ENCODE results near the gene TGFBI. TPM values are rescaled to one million over a fixed set of nuclear protein-coding genes. Genes with fewer than 3 reads are reported as not detected.

TGFBI gene
- 718 TPM for polyA plus RNA-seq (2013, experiment 1 of 2)
- polyA plus RNA-seq (2013, experiment 2 of 2): 804 TPM

- peaks cover 37% of the 10 kb centered on the region for H3K36me3 ChIP-seq (ENCODE audit: control insufficient read depth, insufficient read depth, low read length)
- H3K27ac ChIP-seq (ENCODE audit: low read depth, low read length, severe bottlenecking): no peak within 1 kb of the TSS
- H3K4me1 ChIP-seq (ENCODE audit: control insufficient read depth, insufficient read depth, low read length, poor library complexity, severe bottlenecking): peaks cover 50% of the 10 kb centered on the region
- no peaks in the 10 kb centered on the region for H3K9me3 ChIP-seq (ENCODE audit: control insufficient read depth, low read length)
- 7 to 8% methylated on average over 50 to 60 of the region's 68 CpGs for WGBS, 2 experiments (ENCODE audit: insufficient coverage in 2 of 2)
- peak within 1 kb of the TSS; percentile 51 for H3K4me3 ChIP-seq (ENCODE audit: extremely low read depth, insufficient read depth, low read length, poor library complexity, severe bottlenecking)
Observed at GRCh38 chr5:136028782-136029742, at the start of gene TGFBI. Gene TGFBI, plus strand, starts transcription at chr5:136028988. Its CDS starts 68 bp downstream, at chr5:136029056.

- no peaks in the 10 kb centered on the region for H3K9me3 ChIP-seq (ENCODE audit: control insufficient read depth, low read length)
- peaks cover 13% of the 10 kb centered on the region for H3K4me1 ChIP-seq (ENCODE audit: control insufficient read depth, insufficient read depth, low read length, poor library complexity, severe bottlenecking)
- WGBS, 2 experiments (ENCODE audit: insufficient coverage in 2 of 2): no CpG with 5 or more reads among the region's 2 CpGs
- H3K36me3 ChIP-seq (ENCODE audit: control insufficient read depth, insufficient read depth, low read length): no peaks in the 10 kb centered on the region
- no peak overlapping the region for H3K27ac ChIP-seq (ENCODE audit: low read depth, low read length, severe bottlenecking)
- no peak overlapping the region for H3K4me3 ChIP-seq (ENCODE audit: extremely low read depth, insufficient read depth, low read length, poor library complexity, severe bottlenecking)
Observed at GRCh38 chr5:135978993-135979392, 49.8 kb upstream of the TGFBI start.

GRCh38 chr5:135979510-135979909, 49.3 kb upstream of the TGFBI start:
- Histone ChIP-seq H3K9me3 (ENCODE audit: control insufficient read depth, low read length) (no peaks in the 10 kb centered on the region), H3K27ac (ENCODE audit: low read depth, low read length, severe bottlenecking) (no peak overlapping the region), H3K36me3 (ENCODE audit: control insufficient read depth, insufficient read depth, low read length) (no peaks in the 10 kb centered on the region), H3K4me3 (ENCODE audit: extremely low read depth, insufficient read depth, low read length, poor library complexity, severe bottlenecking) (no peak overlapping the region), H3K4me1 (ENCODE audit: control insufficient read depth, insufficient read depth, low read length, poor library complexity, severe bottlenecking) (peaks cover 13% of the 10 kb centered on the region)
- WGBS, 2 experiments (ENCODE audit: insufficient coverage in 2 of 2): 67% methylated on average over 1 of the region's 1 CpG; no CpG with 5 or more reads in 1 of the 2 experiments

- H3K4me3 ChIP-seq (ENCODE audit: extremely low read depth, insufficient read depth, low read length, poor library complexity, severe bottlenecking): no peak overlapping the region
- no CpG with 5 or more reads among the region's 1 CpG for WGBS, 2 experiments (ENCODE audit: insufficient coverage in 2 of 2)
- H3K4me1 ChIP-seq (ENCODE audit: control insufficient read depth, insufficient read depth, low read length, poor library complexity, severe bottlenecking): peaks cover 13% of the 10 kb centered on the region
- no peak overlapping the region for H3K27ac ChIP-seq (ENCODE audit: low read depth, low read length, severe bottlenecking)
- no peaks in the 10 kb centered on the region for H3K9me3 ChIP-seq (ENCODE audit: control insufficient read depth, low read length)
- H3K36me3 ChIP-seq (ENCODE audit: control insufficient read depth, insufficient read depth, low read length): no peaks in the 10 kb centered on the region
Observed at GRCh38 chr5:135980620-135981019, 48.2 kb upstream of the TGFBI start.

GRCh38 chr5:135985951-135986350, 42.8 kb upstream of the TGFBI start:
- WGBS, 2 experiments (ENCODE audit: insufficient coverage in 2 of 2): no CpG with 5 or more reads among the region's 1 CpG
- H3K27ac ChIP-seq (ENCODE audit: low read depth, low read length, severe bottlenecking): no peak overlapping the region
- H3K36me3 ChIP-seq (ENCODE audit: control insufficient read depth, insufficient read depth, low read length): no peaks in the 10 kb centered on the region
- H3K9me3 ChIP-seq (ENCODE audit: control insufficient read depth, low read length): no peaks in the 10 kb centered on the region
- H3K4me3 ChIP-seq (ENCODE audit: extremely low read depth, insufficient read depth, low read length, poor library complexity, severe bottlenecking): no peak overlapping the region
- peaks cover 1% of the 10 kb centered on the region for H3K4me1 ChIP-seq (ENCODE audit: control insufficient read depth, insufficient read depth, low read length, poor library complexity, severe bottlenecking)

- 92% methylated on average over 1 of the region's 3 CpGs; no CpG with 5 or more reads in 1 of the 2 experiments for WGBS, 2 experiments (ENCODE audit: insufficient coverage in 2 of 2)
- Histone ChIP-seq H3K9me3 (ENCODE audit: control insufficient read depth, low read length) (no peaks in the 10 kb centered on the region), H3K36me3 (ENCODE audit: control insufficient read depth, insufficient read depth, low read length) (no peaks in the 10 kb centered on the region), H3K4me1 (ENCODE audit: control insufficient read depth, insufficient read depth, low read length, poor library complexity, severe bottlenecking) (no peaks in the 10 kb centered on the region), H3K27ac (ENCODE audit: low read depth, low read length, severe bottlenecking) (no peak overlapping the region), H3K4me3 (ENCODE audit: extremely low read depth, insufficient read depth, low read length, poor library complexity, severe bottlenecking) (no peak overlapping the region)
Observed at GRCh38 chr5:135986401-135986800, 42.4 kb upstream of the TGFBI start.

- Histone ChIP-seq H3K9me3 (ENCODE audit: control insufficient read depth, low read length) (no peaks in the 10 kb centered on the region), H3K27ac (ENCODE audit: low read depth, low read length, severe bottlenecking) (no peak overlapping the region)
- 100% methylated on average over 1 of the region's 3 CpGs for WGBS, 2 experiments (ENCODE audit: insufficient coverage in 2 of 2)
Observed at GRCh38 chr5:135986891-135987401, 41.8 kb upstream of the TGFBI start.

GRCh38 chr5:135988546-135988945, 40.2 kb upstream of the TGFBI start:
- Histone ChIP-seq H3K4me3 (ENCODE audit: extremely low read depth, insufficient read depth, low read length, poor library complexity, severe bottlenecking) (no peak overlapping the region), H3K4me1 (ENCODE audit: control insufficient read depth, insufficient read depth, low read length, poor library complexity, severe bottlenecking) (peaks cover 7% of the 10 kb centered on the region), H3K36me3 (ENCODE audit: control insufficient read depth, insufficient read depth, low read length) (no peaks in the 10 kb centered on the region), H3K9me3 (ENCODE audit: control insufficient read depth, low read length) (no peaks in the 10 kb centered on the region), H3K27ac (ENCODE audit: low read depth, low read length, severe bottlenecking) (no peak overlapping the region)
- WGBS, 2 experiments (ENCODE audit: insufficient coverage in 2 of 2): 100% methylated on average over 1 of the region's 3 CpGs; no CpG with 5 or more reads in 1 of the 2 experiments

More at GRCh38 chr5:135986891-135987401, 41.8 kb upstream of the TGFBI start:
- Histone ChIP-seq H3K4me3 (ENCODE audit: extremely low read depth, insufficient read depth, low read length, poor library complexity, severe bottlenecking) (no peak overlapping the region), H3K4me1 (ENCODE audit: control insufficient read depth, insufficient read depth, low read length, poor library complexity, severe bottlenecking) (no peaks in the 10 kb centered on the region), H3K36me3 (ENCODE audit: control insufficient read depth, insufficient read depth, low read length) (no peaks in the 10 kb centered on the region)

GRCh38 chr5:135989686-135990085, 39.1 kb upstream of the TGFBI start:
- 91 to 92% methylated on average over 5 to 6 of the region's 7 CpGs for WGBS, 2 experiments (ENCODE audit: insufficient coverage in 2 of 2)
- Histone ChIP-seq H3K36me3 (ENCODE audit: control insufficient read depth, insufficient read depth, low read length) (no peaks in the 10 kb centered on the region), H3K4me3 (ENCODE audit: extremely low read depth, insufficient read depth, low read length, poor library complexity, severe bottlenecking) (no peak overlapping the region), H3K9me3 (ENCODE audit: control insufficient read depth, low read length) (no peaks in the 10 kb centered on the region), H3K27ac (ENCODE audit: low read depth, low read length, severe bottlenecking) (no peak overlapping the region), H3K4me1 (ENCODE audit: control insufficient read depth, insufficient read depth, low read length, poor library complexity, severe bottlenecking) (peaks cover 13% of the 10 kb centered on the region)

- Histone ChIP-seq H3K4me1 (ENCODE audit: control insufficient read depth, insufficient read depth, low read length, poor library complexity, severe bottlenecking) (peaks cover 13% of the 10 kb centered on the region), H3K27ac (ENCODE audit: low read depth, low read length, severe bottlenecking) (no peak overlapping the region), H3K4me3 (ENCODE audit: extremely low read depth, insufficient read depth, low read length, poor library complexity, severe bottlenecking) (no peak overlapping the region), H3K36me3 (ENCODE audit: control insufficient read depth, insufficient read depth, low read length) (no peaks in the 10 kb centered on the region), H3K9me3 (ENCODE audit: control insufficient read depth, low read length) (peaks cover 2% of the 10 kb centered on the region)
- 94 to 96% methylated on average over 21 of the region's 21 CpGs for WGBS, 2 experiments (ENCODE audit: insufficient coverage in 2 of 2)
Observed at GRCh38 chr5:135990528-135991255, 38.1 kb upstream of the TGFBI start.
